Muscle of back (tissue), 11 donors: Measurements from ENCODE around the gene CDK8. TPM values are rescaled to one million over a fixed set of nuclear protein-coding genes. Genes with fewer than 3 reads are reported as not detected.

Experiments
- DNase-seq, 3 donors: peaks; one replicate each; pipeline versions ENCODE4 v3.0.0 to v3.0.0-alpha.2; 2013
- polyA plus RNA-seq, 10 donors: library from polyadenylated mRNA; unstranded; fragments of 120-200 nt; gene quantifications; one replicate each; pipeline ENCODE4 v1.2.1, GENCODE V29; 2013; ENCODE audit not compliant: insufficient read length in 10 of 10

Gene CDK8
- polyA plus RNA-seq, 10 donors, result 22.2 to 44.0 (median 28.9) TPM

GRCh38 chr13:26379831-26380230, 125.9 kb downstream of the CDK8 start:
- DNase-seq, result no peak

GRCh38 chr13:26380930-26381329, 127.0 kb downstream of the CDK8 start:
- DNase-seq, result no peak

- DNase-seq, result no peak
These were observed 128.4 kb downstream of the CDK8 start for GRCh38 chr13:26382366-26382765.

GRCh38 chr13:26382835-26383234, 128.9 kb downstream of the CDK8 start:
- DNase-seq, result no peak

DNA sequence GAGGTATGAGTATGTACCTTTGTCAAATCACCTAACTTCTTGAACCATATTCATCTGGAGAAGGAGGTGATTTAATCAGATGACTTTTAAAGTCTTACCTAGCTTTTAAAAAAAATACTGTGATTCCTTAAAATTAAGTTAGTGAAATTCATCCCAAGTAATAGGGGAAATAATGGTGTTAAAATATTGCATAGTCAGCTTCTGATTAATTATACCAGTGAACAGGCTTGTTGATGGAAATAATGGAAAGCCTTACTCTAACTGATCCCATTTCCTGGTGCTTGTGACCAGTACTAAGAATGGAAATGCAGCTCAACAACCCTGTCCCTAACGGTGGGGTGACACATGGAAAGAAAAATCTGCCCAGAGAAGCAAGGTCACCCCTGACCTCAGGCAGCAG, 130.7 kb downstream of the CDK8 start:
- DNase-seq, result no peak

- no peak for DNase-seq
These were observed 132.1 kb downstream of the CDK8 start for GRCh38 chr13:26386026-26386425.

DNA sequence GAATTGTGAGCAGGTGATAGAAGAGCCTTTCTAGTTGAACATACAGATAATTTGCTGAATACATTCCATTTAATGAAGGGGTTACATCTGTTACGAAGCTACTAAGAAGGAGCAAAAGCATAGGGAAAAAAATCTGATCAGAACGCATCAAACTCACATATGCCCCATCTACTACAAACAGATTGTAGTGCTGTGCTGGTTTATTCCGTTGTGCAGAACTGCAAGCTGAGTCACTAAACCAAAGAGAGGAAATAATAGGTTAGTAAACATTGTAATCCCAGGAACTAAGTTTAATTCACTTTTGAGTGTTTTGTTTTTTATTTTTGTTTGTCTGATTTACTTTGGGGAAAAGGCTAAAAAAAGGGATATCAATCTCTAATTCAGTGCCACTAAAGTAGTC, 136.3 kb downstream of the CDK8 start:
- no peak for DNase-seq

GRCh38 chr13:26400545-26400944, 146.6 kb downstream of the CDK8 start:
- no peak for DNase-seq

GRCh38 chr13:26401069-26401468, 147.1 kb downstream of the CDK8 start:
- DNase-seq, result no peak

DNA sequence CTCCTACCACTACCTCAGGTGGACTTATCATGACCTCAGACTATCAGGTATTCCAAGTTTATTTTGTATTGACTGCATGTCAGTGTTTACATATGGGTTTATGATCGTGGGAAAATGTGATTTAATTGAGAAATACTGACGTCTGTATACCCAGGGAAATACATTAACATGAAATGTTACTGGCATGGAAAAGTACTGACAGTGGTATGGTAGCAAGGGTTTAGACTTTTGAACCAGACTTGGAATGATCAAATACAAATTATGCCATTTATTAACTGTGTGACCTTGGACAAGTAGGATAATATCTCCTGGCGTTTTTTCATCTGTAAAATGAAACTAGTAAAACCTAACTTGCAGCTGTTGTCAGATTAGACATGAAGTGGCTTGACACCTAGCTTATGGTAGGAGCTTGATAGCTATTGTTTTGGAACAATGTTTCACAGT, 147.7 kb downstream of the CDK8 start:
- DNase-seq, result no peak

DNA sequence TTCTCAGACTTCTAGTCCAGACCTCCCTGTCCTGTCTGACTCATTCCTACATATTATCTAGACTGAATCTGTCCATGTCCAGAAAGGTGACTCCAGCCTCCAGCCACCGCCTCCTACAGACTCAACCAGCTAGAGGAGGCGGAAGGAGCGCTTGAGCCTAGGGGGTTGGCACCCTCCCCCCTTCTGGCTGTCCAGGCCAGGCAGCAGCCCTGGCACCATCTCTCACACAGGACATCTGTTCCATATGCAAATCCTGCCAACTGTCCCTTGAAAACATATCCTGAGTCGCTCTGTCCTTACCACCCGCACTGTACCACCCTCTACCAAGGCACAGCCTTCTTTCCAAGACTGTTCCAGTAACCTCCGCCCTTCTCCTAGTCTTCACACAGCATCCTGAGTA, 152.9 kb downstream of the CDK8 start:
- DNase-seq, result no peak

GRCh38 chr13:26411206-26411605, 157.3 kb downstream of the CDK8 start:
- no peak for DNase-seq

DNA sequence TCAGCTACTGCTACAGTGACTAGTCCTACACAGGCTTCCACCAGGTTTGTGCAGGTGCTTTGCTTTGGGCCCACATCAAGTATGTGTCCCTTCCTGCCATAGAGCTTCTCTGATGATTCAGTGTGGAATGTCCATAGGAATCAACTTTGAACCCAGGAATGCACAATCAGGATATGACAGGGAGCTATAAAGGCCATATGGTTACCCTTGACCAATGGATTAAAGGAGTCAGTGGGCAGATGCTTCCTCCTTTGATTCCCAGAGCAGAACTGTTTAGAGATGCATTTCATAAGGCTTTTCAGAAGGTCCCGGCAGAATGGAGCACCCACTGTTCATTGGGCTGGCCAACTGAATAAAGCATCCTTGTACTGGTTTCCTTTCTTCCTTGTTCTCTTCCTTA, 158.3 kb downstream of the CDK8 start:
- peak in 1 of 3 donors; percentile 14 for DNase-seq

DNA sequence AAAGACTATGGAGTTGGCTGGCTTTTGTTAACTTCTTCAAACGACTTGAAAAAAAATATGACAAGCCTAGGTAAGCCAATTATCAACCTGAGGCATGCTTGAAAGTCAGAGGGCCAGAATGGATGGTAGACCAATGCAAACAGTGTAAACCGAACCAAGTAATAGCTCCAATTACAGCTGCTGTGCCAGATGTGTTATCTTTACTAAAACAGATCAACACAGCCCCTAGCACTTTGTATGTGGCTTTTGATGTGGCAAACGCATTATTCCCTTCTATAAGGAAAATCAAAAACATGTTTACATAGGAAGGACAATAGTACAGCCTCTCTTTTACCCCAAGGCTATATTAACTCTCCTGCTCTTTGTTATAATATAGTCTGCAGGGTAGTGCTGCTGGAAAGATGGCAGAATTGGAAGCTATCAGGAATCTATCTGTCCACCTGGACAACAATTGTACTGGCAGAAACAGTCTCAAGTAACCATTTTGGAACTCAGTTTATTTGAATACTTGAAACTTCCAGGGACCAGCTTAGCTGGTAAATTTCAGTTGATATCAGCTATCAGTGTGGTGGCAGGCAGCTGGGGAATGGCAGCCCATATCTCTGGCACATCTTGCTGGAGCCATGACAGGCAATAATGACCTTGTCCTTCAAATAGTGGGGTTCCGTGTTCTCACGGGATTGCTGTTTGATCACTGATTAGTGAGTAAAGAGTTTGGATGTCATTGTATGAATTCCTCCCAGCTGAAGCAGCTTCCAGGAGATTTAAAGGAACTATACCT, 159.2 kb downstream of the CDK8 start:
- DNase-seq, result no peak

GRCh38 chr13:26420282-26420960, 166.5 kb downstream of the CDK8 start:
- DNase-seq, result no peak

DNA sequence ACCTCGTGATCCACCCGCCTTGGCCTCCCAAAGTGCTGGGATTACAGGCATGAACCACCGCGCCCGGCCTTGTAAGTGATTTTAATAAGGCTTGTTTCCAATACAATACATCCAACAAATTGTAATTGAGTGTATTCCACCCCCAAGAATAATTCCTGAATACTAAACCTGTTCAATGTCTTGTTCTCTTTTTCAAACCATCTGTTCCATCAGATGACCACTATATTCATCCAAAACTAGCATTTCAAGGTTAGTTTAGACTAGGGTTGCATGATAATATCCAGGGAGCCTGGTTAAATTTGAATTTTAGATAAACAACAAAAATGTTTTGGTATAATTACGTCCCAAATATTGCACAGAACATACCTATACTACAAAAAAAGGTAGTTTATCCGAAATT, 168.1 kb downstream of the CDK8 start:
- DNase-seq, result no peak

- DNase-seq, result peak in 2 of 3 donors; percentile 54 to 75
These were observed 169.7 kb downstream of the CDK8 start for GRCh38 chr13:26423629-26424028.

DNA sequence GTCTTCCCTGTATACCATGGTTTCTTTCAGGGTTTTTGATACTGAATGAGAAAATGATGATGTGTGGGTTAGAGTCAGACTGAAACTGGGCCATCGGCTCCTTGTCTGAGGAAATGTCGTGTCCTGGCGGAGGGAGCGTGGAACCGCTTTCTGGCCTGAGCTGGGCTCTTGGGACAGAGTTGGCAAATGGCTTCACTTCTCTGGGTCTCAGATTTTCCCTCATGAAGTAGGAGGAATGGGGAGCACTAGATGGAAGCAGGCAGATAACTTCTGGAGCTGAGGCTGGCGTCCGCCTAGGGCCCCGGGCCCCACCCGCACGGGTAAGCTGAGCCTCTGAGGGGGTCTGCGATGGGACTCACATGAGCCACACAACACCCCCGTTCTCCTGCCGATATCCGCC, 170.3 kb downstream of the CDK8 start:
- DNase-seq, result no peak

DNA sequence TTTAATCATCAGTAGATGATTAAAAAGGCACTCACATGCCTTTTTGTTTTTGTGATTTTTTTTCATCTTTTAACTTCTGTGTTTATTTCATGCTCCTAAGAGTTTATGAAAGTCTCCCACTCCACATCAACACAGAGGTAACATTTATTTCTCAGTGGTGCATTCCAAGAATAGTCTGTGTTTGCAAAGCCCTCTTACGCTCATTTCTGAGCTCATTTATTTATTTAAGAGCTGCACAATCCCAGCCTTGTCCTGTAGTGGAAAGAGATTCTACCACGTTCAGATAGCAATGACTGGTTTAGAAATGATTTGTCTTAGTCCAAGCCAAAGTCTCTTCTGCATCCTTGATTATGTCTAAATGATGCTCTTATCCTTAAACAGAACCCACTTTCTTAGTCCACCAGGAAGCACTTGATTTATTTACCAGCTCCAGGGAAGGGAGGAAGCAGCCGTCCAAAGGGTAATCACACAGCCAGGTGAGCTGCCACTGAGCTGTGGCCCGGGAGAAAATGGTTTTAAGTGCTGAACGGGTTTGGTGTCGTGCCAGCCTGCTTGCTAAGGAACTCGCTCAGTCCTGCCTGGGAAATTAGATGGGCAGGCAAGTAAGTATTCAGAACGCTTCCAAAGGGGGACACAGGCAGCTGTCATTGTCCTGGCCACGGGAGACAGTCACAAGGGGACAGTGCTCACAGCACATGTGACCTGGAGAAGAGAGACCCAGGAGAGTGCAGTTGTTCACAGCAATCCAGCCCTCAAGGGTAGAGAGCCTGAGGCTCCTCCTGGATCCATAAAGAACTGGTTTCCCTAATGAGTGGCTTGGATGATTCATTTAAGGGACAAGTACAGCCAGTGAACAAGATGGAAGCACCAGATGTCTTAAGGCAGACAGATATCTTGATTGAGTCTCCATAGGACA, 171.8 kb downstream of the CDK8 start:
- peak in 1 of 3 donors; percentile 48 for DNase-seq

DNA sequence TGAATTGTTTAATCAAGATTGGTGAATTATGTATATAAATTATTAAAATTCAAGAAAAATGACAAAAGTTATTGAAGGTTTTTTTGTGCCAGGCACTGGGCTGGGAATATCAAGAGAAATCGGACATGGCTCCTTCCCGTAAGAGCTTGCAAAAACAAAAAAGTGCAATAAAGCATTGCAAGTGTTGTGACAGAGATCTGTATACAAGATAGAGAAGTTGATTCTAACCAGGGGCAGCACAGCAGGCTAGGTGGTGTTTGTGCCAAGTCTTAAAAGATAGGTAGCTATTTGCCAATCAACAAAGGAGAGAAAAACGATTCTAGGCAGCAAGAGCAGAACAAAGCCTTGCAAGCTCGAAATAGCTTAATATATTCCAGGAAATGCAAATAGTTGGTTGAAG, 179.8 kb downstream of the CDK8 start:
- DNase-seq, result no peak

- DNase-seq, result no peak
These were observed 181.2 kb downstream of the CDK8 start for GRCh38 chr13:26435171-26435570.

- no peak for DNase-seq
These were observed 181.7 kb downstream of the CDK8 start for GRCh38 chr13:26435646-26436045.
